ENCODE measurements around the gene LYSET.
"Not testable (repeated sequence)": the region's sequence is repeated elsewhere in the genome, so short reads cannot be mapped to it uniquely, and the experiment has no call there.

The LYSET gene

GRCh38 chr14:93230539-93230938 is 45.4 kb downstream of the LYSET start:
- no peak for DNase-seq

GRCh38 chr14:93231129-93231979 is 46.2 kb downstream of the LYSET start:
- DNase-seq: peak; percentile 68

DNA sequence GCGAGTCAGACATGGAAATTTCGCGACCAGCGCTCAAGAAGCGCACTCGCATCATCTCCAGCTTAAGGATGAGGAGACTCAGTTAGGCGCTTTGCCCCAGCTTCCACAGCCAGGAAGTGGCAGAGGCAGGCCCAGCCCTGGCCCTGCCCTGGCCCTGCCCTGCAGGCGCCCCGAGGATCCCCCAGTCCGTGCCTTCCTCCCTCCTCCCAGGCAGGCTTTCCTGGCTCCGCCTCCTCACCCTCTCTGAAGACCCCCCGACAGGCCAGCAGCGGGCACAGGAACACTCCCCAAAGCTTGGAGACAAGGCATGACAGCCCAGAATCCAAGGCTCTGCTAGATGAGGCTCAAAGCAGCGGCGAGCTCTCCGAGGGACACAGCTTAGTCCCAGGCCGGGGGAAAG is 47.0 kb downstream of the LYSET start:
- DNase-seq: peak; percentile 9

DNA sequence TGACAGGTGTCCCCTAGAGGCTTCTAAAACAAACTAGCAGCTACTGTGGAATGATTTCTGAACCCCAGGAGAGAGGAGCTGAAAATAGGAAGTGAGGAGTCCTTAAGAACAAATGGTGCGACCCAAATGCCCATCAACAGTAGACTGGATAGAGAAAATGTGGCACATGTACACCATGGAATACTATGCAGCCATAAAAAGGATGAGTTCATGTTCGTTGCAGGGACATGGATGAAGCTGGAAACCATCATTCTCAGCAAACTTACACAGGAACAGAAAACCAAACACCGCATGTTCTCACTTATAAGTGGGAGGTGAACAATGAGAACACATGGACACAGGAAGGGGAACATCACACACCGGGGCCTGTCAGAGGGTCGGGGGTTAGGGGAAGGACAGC is 48.0 kb downstream of the LYSET start:
- DNase-seq: not testable (repeated sequence)

DNA sequence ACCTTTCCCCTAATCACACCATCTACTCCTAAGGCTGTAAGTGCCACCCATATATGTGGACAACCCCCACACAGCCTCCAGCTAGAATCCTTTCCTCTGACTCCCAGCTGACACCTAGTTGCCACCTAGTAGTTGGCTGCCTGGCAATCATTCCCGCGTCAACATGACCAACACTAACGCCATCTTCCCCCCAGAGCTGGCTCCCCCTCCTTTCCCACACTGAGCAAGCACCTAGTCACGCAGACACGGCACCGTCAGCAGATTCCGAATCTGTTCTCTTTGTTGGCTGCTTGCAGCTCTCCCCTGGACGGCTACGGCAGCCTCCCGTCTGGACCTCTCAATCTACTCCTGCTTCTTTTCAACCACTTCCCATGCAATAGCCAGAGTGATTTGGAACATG is 49.7 kb downstream of the LYSET start:
- DNase-seq: peak; percentile 2
